B cell (primary cell): ENCODE data around the gene CTNNA2. TPM values are rescaled to one million over a fixed set of nuclear protein-coding genes. Genes with fewer than 3 reads are reported as not detected.

Source experiments
- ATAC-seq: fragments of 200-7000 bp; cut with Tn5 transposase; one replicate; pipeline ENCODE4 v1.10.0; 2021; ENCODE audit warnings: low read depth, mild to moderate bottlenecking, moderate number of reproducible peaks, moderate library complexity
- CTCF ChIA-PET: fragments of 350-600 bp; sonication (Branson Sonifier 250); formaldehyde crosslinking; loops from one replicate; lab custom pipeline; 2021; ENCODE audit warnings: antibody characterized with exemption, inconsistent platforms; lab: Charles Lee
- POLR2A ChIA-PET: fragments of 350-600 bp; sonication (Branson Sonifier 250); formaldehyde crosslinking; loops from one replicate; lab custom pipeline; 2021; ENCODE audit warnings: antibody characterized with exemption; lab: Charles Lee
- DNase-seq: peaks from one replicate; pipeline ENCODE4 v3.0.0; 2013
- H2AFZ ChIP-seq: 2 replicates; pipeline ENCODE4 v1.6.1; 2012; ENCODE audit warnings: mild to moderate bottlenecking, low read depth, low read length; ENCODE audit not compliant: insufficient read depth, poor library complexity, severe bottlenecking
- H3K27ac ChIP-seq, 2 donors: 1 replicate in 1 of 2; 2 replicates in 1 of 2; pipeline ENCODE4 v1.5.1; 2012 to 2013; ENCODE audit warnings: low read length in 2 of 2, mild to moderate bottlenecking in 2 of 2, moderate library complexity in 1 of 2
- H3K27me3 ChIP-seq, 4 experiments: fragments of 200-600 bp in 1 of 4; sonication (generic) in 1 of 4; replicated peaks in 1 of 4; 1 replicate in 2 of 4; 2 replicates in 2 of 4; pipeline versions ENCODE4 v1.6.1 to v1.7.0; 2013 to 2016; ENCODE audit warnings: low read length in 3 of 4, mild to moderate bottlenecking in 2 of 4, mixed read lengths in 1 of 4, moderate library complexity in 1 of 4; ENCODE audit not compliant: insufficient read depth in 4 of 4, control insufficient read depth in 3 of 4; ENCODE audit errors: control extremely low read depth in 1 of 4
- H3K36me3 ChIP-seq, 2 experiments: replicated peaks in 1 of 2; 1 replicate in 1 of 2; 2 replicates in 1 of 2; pipeline versions ENCODE4 v1.6.1 to v1.7.1; 2013; ENCODE audit warnings: low read length in 1 of 2; ENCODE audit not compliant: insufficient read depth in 2 of 2, control insufficient read depth in 1 of 2; ENCODE audit errors: control extremely low read depth in 1 of 2, extremely low read depth in 1 of 2
- H3K4me1 ChIP-seq, 2 donors: fragments of 200-600 bp in 1 of 2; sonication (generic) in 1 of 2; 1 replicate in 1 of 2; 2 replicates in 1 of 2; pipeline versions ENCODE4 v1.5.1 to v1.6.1; 2013 to 2017; ENCODE audit warnings: low read length in 2 of 2; ENCODE audit not compliant: control insufficient read depth in 2 of 2, insufficient read depth in 2 of 2
- H3K4me2 ChIP-seq: replicated peaks from 2 replicates; pipeline ENCODE3; 2012; ENCODE audit warnings: mild to moderate bottlenecking, low read depth, low read length; ENCODE audit not compliant: poor library complexity, severe bottlenecking
- H3K4me3 ChIP-seq, 5 experiments: fragments of 200-600 bp in 1 of 5; sonication (generic) in 1 of 5; 1 replicate in 3 of 5; 2 replicates in 2 of 5; pipeline versions ENCODE4 v1.5.1 to v1.7.0; 2011 to 2016; ENCODE audit warnings: low read length in 4 of 5, mild to moderate bottlenecking in 4 of 5, low read depth in 2 of 5, control low read depth in 1 of 5, moderate library complexity in 1 of 5; ENCODE audit not compliant: insufficient read depth in 1 of 5; ENCODE audit errors: control extremely low read depth in 1 of 5, extremely low read depth in 1 of 5
- H3K79me2 ChIP-seq: fragments of 200-600 bp; sonication (generic); one replicate; pipeline ENCODE4 v1.6.0; 2016; ENCODE audit warnings: low read length; ENCODE audit not compliant: control insufficient read depth, insufficient read depth
- H3K9ac ChIP-seq: fragments of 200-600 bp; sonication (generic); 2 replicates; pipeline ENCODE4 v1.6.1; 2017; ENCODE audit warnings: mild to moderate bottlenecking, low read length, moderate library complexity
- H3K9me3 ChIP-seq, 3 donors: one replicate each; pipeline versions ENCODE4 v1.6.1 to v1.7.1; 2013; ENCODE audit warnings: low read length in 2 of 3; ENCODE audit not compliant: control insufficient read depth in 2 of 3, insufficient read depth in 1 of 3; ENCODE audit errors: control extremely low read depth in 1 of 3
- H4K20me1 ChIP-seq: 2 replicates; pipeline ENCODE4 v1.6.0; 2012; ENCODE audit warnings: mild to moderate bottlenecking, low read length; ENCODE audit not compliant: insufficient read depth, control insufficient read depth, poor library complexity, severe bottlenecking
- H3K27ac Mint-ChIP-seq: one replicate; pipeline ENCODE4 v1.8.0; 2021; ENCODE audit warnings: mixed read lengths
- H3K27me3 Mint-ChIP-seq: one replicate; pipeline ENCODE4 v1.8.0; 2021; ENCODE audit warnings: mixed read lengths
- H3K4me1 Mint-ChIP-seq: one replicate; pipeline ENCODE4 v1.8.0; 2021; ENCODE audit warnings: mixed read lengths
- H3K4me3 Mint-ChIP-seq: one replicate; pipeline ENCODE4 v1.8.0; 2021; ENCODE audit warnings: mixed read lengths
- H3K9me3 Mint-ChIP-seq: one replicate; pipeline ENCODE4 v1.8.0; 2022; ENCODE audit warnings: mixed read lengths; ENCODE audit not compliant: insufficient read depth
- EZH2 ChIP-seq: IDR thresholded peaks from 2 replicates; pipeline ENCODE4 v1.6.1; 2012; ENCODE audit warnings: borderline replicate concordance, low read depth, mild to moderate bottlenecking, moderate library complexity, low read length; ENCODE audit not compliant: insufficient read depth, poor library complexity, severe bottlenecking
- WGBS: methylation state at CpG from one replicate; pipeline ENCODE4 v1.1.5; 2013; ENCODE audit warnings: missing lambda C conversion rate; ENCODE audit not compliant: insufficient coverage; 5-methylcytosine and 5-hydroxymethylcytosine counted together
- intact Hi-C: fragments of 100-400 bp; cut with micrococcal nuclease; formaldehyde crosslinking; loops from one replicate; pipeline ENCODE4 v1.10.0; 2022
- polyA plus RNA-seq: library from polyadenylated mRNA; depleted of rRNA; stranded (reverse); fragments of >200 nt; gene quantifications from 2 replicates; pipeline ENCODE4 v1.2.3, GENCODE V29; 2012
- total RNA-seq, 2 donors: library from RNA; stranded (reverse); fragments of 120-200 nt in 1 of 2; gene quantifications; 1 replicate in 1 of 2; 2 replicates in 1 of 2; pipeline versions ENCODE4 v1.2.3 to v1.2.4, GENCODE V29; 2013 to 2022
- TF ChIP-seq, protein P1 (sequence below): fragments of 200-600 bp; IDR thresholded peaks from one replicate; pipeline ENCODE4 v1.8.0; 2022; ENCODE audit warnings: antibody characterized with exemption, mild to moderate bottlenecking

The CTNNA2 gene
- total and polyA plus RNA-seq, 2 donors (not counting 1 experiment from before 2014, with no cell fraction given): not detected

- Mint-ChIP-seq H3K9me3 (peaks cover 2% of the 10 kb centered on the region), H3K27ac (no peak overlapping the region), H3K4me3 (no peak overlapping the region), H3K4me1 (no peaks in the 10 kb centered on the region), H3K27me3 (no peaks in the 10 kb centered on the region)
- Histone ChIP-seq H4K20me1 (no peaks in the 10 kb centered on the region), H3K4me3 (no peak overlapping the region), H3K4me2 (no peak overlapping the region), H3K79me2 (no peaks in the 10 kb centered on the region), H3K27me3 (no peaks in the 10 kb centered on the region), H3K4me1 (no peaks in the 10 kb centered on the region), H3K9ac (no peak overlapping the region), H3K27ac (no peak overlapping the region), H3K36me3 (no peaks in the 10 kb centered on the region), H2AFZ (no peak overlapping the region), H3K9me3 (peaks cover 0 to 4% (median 1%) of the 10 kb centered on the region in 3 donors)
- TF ChIP-seq, protein P1, sequence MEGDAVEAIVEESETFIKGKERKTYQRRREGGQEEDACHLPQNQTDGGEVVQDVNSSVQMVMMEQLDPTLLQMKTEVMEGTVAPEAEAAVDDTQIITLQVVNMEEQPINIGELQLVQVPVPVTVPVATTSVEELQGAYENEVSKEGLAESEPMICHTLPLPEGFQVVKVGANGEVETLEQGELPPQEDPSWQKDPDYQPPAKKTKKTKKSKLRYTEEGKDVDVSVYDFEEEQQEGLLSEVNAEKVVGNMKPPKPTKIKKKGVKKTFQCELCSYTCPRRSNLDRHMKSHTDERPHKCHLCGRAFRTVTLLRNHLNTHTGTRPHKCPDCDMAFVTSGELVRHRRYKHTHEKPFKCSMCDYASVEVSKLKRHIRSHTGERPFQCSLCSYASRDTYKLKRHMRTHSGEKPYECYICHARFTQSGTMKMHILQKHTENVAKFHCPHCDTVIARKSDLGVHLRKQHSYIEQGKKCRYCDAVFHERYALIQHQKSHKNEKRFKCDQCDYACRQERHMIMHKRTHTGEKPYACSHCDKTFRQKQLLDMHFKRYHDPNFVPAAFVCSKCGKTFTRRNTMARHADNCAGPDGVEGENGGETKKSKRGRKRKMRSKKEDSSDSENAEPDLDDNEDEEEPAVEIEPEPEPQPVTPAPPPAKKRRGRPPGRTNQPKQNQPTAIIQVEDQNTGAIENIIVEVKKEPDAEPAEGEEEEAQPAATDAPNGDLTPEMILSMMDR: no peak
- no peak for TF ChIP-seq EZH2
- ChIA-PET CTCF (no interaction called here), POLR2A (no interaction called here)
- intact Hi-C loops: no loop called here
- DNase-seq (no peak), ATAC-seq (no peak)
- 55% methylated on average over 1 of the region's 2 CpGs for WGBS
These were observed 1129.6 kb downstream of the CTNNA2 start for GRCh38 chr2:80642465-80642864.

GRCh38 chr2:80643598-80643997, 1130.7 kb downstream of the CTNNA2 start:
- Histone ChIP-seq H4K20me1 (no peaks in the 10 kb centered on the region), H3K79me2 (no peaks in the 10 kb centered on the region), H3K4me1 (no peaks in the 10 kb centered on the region), H3K27me3 (no peaks in the 10 kb centered on the region), H3K9ac (no peak overlapping the region), H3K4me3 (no peak overlapping the region), H2AFZ (no peak overlapping the region), H3K4me2 (no peak overlapping the region), H3K9me3 (peaks cover 0 to 4% (median 1%) of the 10 kb centered on the region in 3 donors), H3K36me3 (no peaks in the 10 kb centered on the region), H3K27ac (no peak overlapping the region)
- no peak for DNase-seq
- Mint-ChIP-seq H3K27ac (no peak overlapping the region), H3K4me1 (no peaks in the 10 kb centered on the region), H3K9me3 (peaks cover 2% of the 10 kb centered on the region), H3K27me3 (no peaks in the 10 kb centered on the region), H3K4me3 (no peak overlapping the region)
- CTCF ChIA-PET: no interaction called here
- intact Hi-C loops: no loop called here
- TF ChIP-seq EZH2: no peak
- TF ChIP-seq, protein P1: no peak
- POLR2A ChIA-PET: no interaction called here
- no peak for ATAC-seq
